HCT116 (cell line): ENCODE data around the gene TANC1. TPM values are rescaled to one million over a fixed set of nuclear protein-coding genes. Genes with fewer than 3 reads are reported as not detected.

Experiments
- ATAC-seq: fragments of 200-7000 bp; cut with Tn5 transposase; 2 replicates; pipeline ENCODE4 v1.9.1; 2020; ENCODE audit warnings: mild to moderate bottlenecking, moderate library complexity
- BruUV-seq: library from RNA; stranded (reverse); fragments of 400-500 nt; replicated peaks from 2 replicates; lab custom pipeline; 2021; lab: Mats Ljungman, UMichigan
- CTCF ChIA-PET: fragments of 300-600 bp; sonication (Branson Sonifier 250); formaldehyde crosslinking; loops from one replicate; lab custom pipeline; 2021; ENCODE audit warnings: antibody characterized with exemption; lab: Charles Lee
- POLR2A ChIA-PET: fragments of 300-600, 350-600 bp; sonication (Branson Sonifier 250); formaldehyde crosslinking; loops from one replicate; lab custom pipeline; 2021; ENCODE audit warnings: antibody characterized with exemption; lab: Charles Lee
- RAD21 ChIA-PET, 2 experiments: fragments of 300-600 bp; sonication (Branson Sonifier 250); formaldehyde crosslinking; loops; one replicate each; lab custom pipeline; 2023; ENCODE audit warnings: low total read pairs in 2 of 2; ENCODE audit not compliant: uncharacterized antibody in 2 of 2, unreplicated experiment in 2 of 2, low non-redundant PET in 1 of 2; lab: Charles Lee
- DNase-seq: peaks from one replicate; pipeline ENCODE4 v3.0.0-alpha.2; 2010; ENCODE audit warnings: low read depth, low spot score
- H2AFZ ChIP-seq: fragments of 200-600 bp; shearing (Covaris generic), sonication (generic); 2 replicates; pipeline ENCODE4 v1.6.1; 2017; ENCODE audit warnings: low read depth, mixed run types, mixed read lengths, antibody characterized with exemption, low read length; ENCODE audit not compliant: poor library complexity, severe bottlenecking
- H3K27ac ChIP-seq: 2 replicates; pipeline ENCODE4 v1.5.1; 2012; ENCODE audit warnings: low read depth, low read length
- H3K27me3 ChIP-seq: fragments of 200-600 bp; sonication (generic); 2 replicates; pipeline ENCODE4 v1.6.1; 2016; ENCODE audit warnings: mixed run types, low read length, mixed read lengths; ENCODE audit not compliant: insufficient read depth
- H3K36me3 ChIP-seq, 2 experiments: fragments of 200-500 bp in 1 of 2; fragments of 200-600 bp in 1 of 2; sonication (Bioruptor generic) in 1 of 2; sonication (generic) in 1 of 2; 2 replicates each; pipeline versions ENCODE4 v1.5.1 to v1.6.1; 2014 to 2016; ENCODE audit warnings: low read length in 2 of 2, inconsistent platforms in 1 of 2, mixed read lengths in 1 of 2, mixed run types in 1 of 2; ENCODE audit not compliant: insufficient read depth in 2 of 2, control insufficient read depth in 1 of 2
- H3K4me1 ChIP-seq, 2 experiments: fragments of 200-600 bp in 1 of 2; sonication (generic) in 1 of 2; 2 replicates each; pipeline versions ENCODE4 v1.5.1 to v1.6.1; 2012 to 2017; ENCODE audit warnings: low read length in 2 of 2, inconsistent platforms in 1 of 2, mild to moderate bottlenecking in 1 of 2, mixed read lengths in 1 of 2, mixed run types in 1 of 2, moderate library complexity in 1 of 2; ENCODE audit not compliant: insufficient read depth in 2 of 2, control insufficient read depth in 1 of 2
- H3K4me2 ChIP-seq: fragments of 200-600 bp; sonication (generic); 2 replicates; pipeline ENCODE4 v1.6.1; 2017; ENCODE audit warnings: mixed run types, low read length, mixed read lengths
- H3K4me3 ChIP-seq, 2 experiments: fragments of 200-600 bp in 1 of 2; sonication (generic) in 1 of 2; replicated peaks in 1 of 2; 2 replicates each; pipeline ENCODE4 v1.5.1; 2011 to 2016; ENCODE audit warnings: low read length in 2 of 2, control low read depth in 1 of 2, low read depth in 1 of 2, mild to moderate bottlenecking in 1 of 2, mixed read lengths in 1 of 2, mixed run types in 1 of 2
- H3K79me2 ChIP-seq: fragments of 200-600 bp; sonication (generic); 2 replicates; pipeline ENCODE4 v1.6.1; 2017; ENCODE audit warnings: mild to moderate bottlenecking, mixed run types, low read length, moderate library complexity, mixed read lengths; ENCODE audit not compliant: insufficient read depth
- H3K9ac ChIP-seq: fragments of 200-600 bp; sonication (generic); 2 replicates; pipeline ENCODE4 v1.6.1; 2016; ENCODE audit warnings: low read length, mixed read lengths
- H3K9me2 ChIP-seq: fragments of 200-600 bp; sonication (generic), shearing (Covaris generic); 2 replicates; pipeline ENCODE4 v1.6.1; 2017; ENCODE audit warnings: mixed run types, mild to moderate bottlenecking, moderate library complexity; ENCODE audit not compliant: insufficient read depth
- H3K9me3 ChIP-seq, 2 experiments: fragments of 200-500 bp in 1 of 2; fragments of 200-600 bp in 1 of 2; sonication (Bioruptor generic) in 1 of 2; sonication (generic) in 1 of 2; 2 replicates each; pipeline ENCODE4 v1.6.1; 2014 to 2017; ENCODE audit warnings: low read length in 2 of 2, mixed read lengths in 2 of 2, inconsistent platforms in 1 of 2, low read depth in 1 of 2, mild to moderate bottlenecking in 1 of 2, mixed run types in 1 of 2, moderate library complexity in 1 of 2; ENCODE audit not compliant: control insufficient read depth in 1 of 2, insufficient read depth in 1 of 2
- H4K20me1 ChIP-seq: fragments of 200-600 bp; sonication (generic), shearing (Covaris generic); 2 replicates; pipeline ENCODE4 v1.6.1; 2017; ENCODE audit warnings: mixed run types, mild to moderate bottlenecking, moderate library complexity; ENCODE audit not compliant: insufficient read depth
- CBX3 ChIP-seq: IDR thresholded peaks from 2 replicates; pipeline ENCODE4 v1.6.1; 2012; ENCODE audit warnings: low read depth
- CEBPB ChIP-seq: IDR thresholded peaks from 2 replicates; pipeline ENCODE4 v1.6.1; 2012; ENCODE audit warnings: low read depth
- EGR1 ChIP-seq: IDR thresholded peaks from 2 replicates; pipeline ENCODE4 v1.6.1; 2012; ENCODE audit warnings: low read depth
- ELF1 ChIP-seq: IDR thresholded peaks from 2 replicates; pipeline ENCODE4 v1.6.1; 2012; ENCODE audit warnings: low read depth, borderline replicate concordance
- EZH2 ChIP-seq: fragments of 200-600 bp; sonication (generic); IDR thresholded peaks from 2 replicates; pipeline ENCODE4 v1.6.1; 2017; ENCODE audit warnings: antibody characterized with exemption, mixed run types
- EZH2phosphoT487 ChIP-seq: fragments of 200-600 bp; IDR thresholded peaks from 2 replicates; pipeline ENCODE4 v1.6.1; 2018; ENCODE audit warnings: antibody characterized with exemption, borderline replicate concordance
- FOSL1 ChIP-seq: IDR thresholded peaks from 2 replicates; pipeline ENCODE4 v1.6.1; 2012; ENCODE audit warnings: low read depth
- JUND ChIP-seq: IDR thresholded peaks from 2 replicates; pipeline ENCODE4 v1.6.1; 2012
- POLR2AphosphoS5 ChIP-seq: IDR thresholded peaks from 2 replicates; pipeline ENCODE4 v1.6.1; 2011; ENCODE audit warnings: mild to moderate bottlenecking, low read depth, low read length, moderate library complexity
- RAD21 ChIP-seq: IDR thresholded peaks from 2 replicates; pipeline ENCODE4 v1.6.1; 2012; ENCODE audit warnings: low read depth, mild to moderate bottlenecking
- SP1 ChIP-seq: IDR thresholded peaks from 2 replicates; pipeline ENCODE4 v1.6.1; 2012; ENCODE audit warnings: low read depth
- TCF7L2 ChIP-seq: IDR thresholded peaks from 2 replicates; pipeline ENCODE4 v1.7.0; 2011; ENCODE audit warnings: borderline replicate concordance, inconsistent platforms; ENCODE audit not compliant: insufficient read depth, insufficient read length; ENCODE audit errors: extremely low read depth
- YY1 ChIP-seq: IDR thresholded peaks from 2 replicates; pipeline ENCODE4 v1.6.1; 2011; ENCODE audit warnings: low read length, low read depth, moderate library complexity, mild to moderate bottlenecking; ENCODE audit not compliant: insufficient replicate concordance; ENCODE audit errors: extremely low read depth
- ZBTB33 ChIP-seq: IDR thresholded peaks from 2 replicates; pipeline ENCODE4 v1.6.1; 2011; ENCODE audit warnings: mild to moderate bottlenecking, low read length, moderate library complexity; ENCODE audit not compliant: insufficient replicate concordance; ENCODE audit errors: extremely low read depth
- intact Hi-C: fragments of 100-400 bp; cut with micrococcal nuclease; formaldehyde crosslinking; loops from 2 replicates; pipeline ENCODE4 v1.10.0; 2022
- total RNA-seq: library from RNA; stranded (reverse); gene quantifications from one replicate; pipeline ENCODE4 v1.2.1, GENCODE V29; 2021; ENCODE audit not compliant: unreplicated experiment
- TF ChIP-seq, protein P1 (sequence below): IDR thresholded peaks from 2 replicates; pipeline ENCODE4 v1.6.1; 2012

The TANC1 gene
- total RNA-seq, 1 experiment from 2014 or later: 15.1 TPM

GRCh38 chr2:159091381-159091780 lies 122.9 kb downstream of the TANC1 start:
- Histone ChIP-seq H3K4me2 (no peak overlapping the region), H3K27ac (no peak overlapping the region), H3K36me3 (no peaks in the 10 kb centered on the region), H2AFZ (no peak overlapping the region), H3K4me1 (peaks cover 5 to 7% of the 10 kb centered on the region in 2 experiments; a peak in 2 of 4 replicates), H3K4me3 (no peak overlapping the region), H3K27me3 (no peaks in the 10 kb centered on the region), H3K9me3 (peaks cover under 1% of the 10 kb centered on the region in 2 experiments; a peak in 2 of 4 replicates)
- no peak for ATAC-seq
- RAD21 ChIA-PET: no interaction called here
- no TSS peak for BruUV-seq
- CTCF ChIA-PET: interaction anchor here (1.5 kb wide), 1 partner anchor 27 kb away, joined by 3 read pairs; no protein-coding TSS in a partner anchor
- no peak for DNase-seq
- TF ChIP-seq FOSL1: 0 out of 2 replicates have a peak, but pooled peaks have one; percentile 6
- TF ChIP-seq ELF1: no peak
- TF ChIP-seq, all 23 proteins: peak for 1
- POLR2A ChIA-PET: no interaction called here
- no peak overlapping the region for H3K9ac ChIP-seq
- no peaks in the 10 kb centered on the region for H4K20me1 ChIP-seq
- no peaks in the 10 kb centered on the region for H3K9me2 ChIP-seq
- intact Hi-C loops: no loop called here
- H3K79me2 ChIP-seq: peaks cover 9% of the 10 kb centered on the region; the same call in 1 of the 2 replicates

GRCh38 chr2:159091976-159092375 lies 123.5 kb downstream of the TANC1 start:
- no peaks in the 10 kb centered on the region for H4K20me1 ChIP-seq
- H2AFZ ChIP-seq: no peak overlapping the region
- ChIA-PET POLR2A (no interaction called here), CTCF (no interaction called here), RAD21 (no interaction called here)
- no peak overlapping the region for H3K4me2 ChIP-seq
- H3K79me2 ChIP-seq: peaks cover 9% of the 10 kb centered on the region; the same call in 1 of the 2 replicates
- intact Hi-C loops: no loop called here
- TF ChIP-seq TCF7L2 (no peak), SP1 (no peak), EZH2phosphoT487 (no peak), EGR1 (no peak), JUND (no peak), YY1 (no peak), POLR2AphosphoS5 (no peak), CBX3 (no peak), EZH2 (no peak), FOSL1 (no peak), RAD21 (no peak), CEBPB (no peak), ZBTB33 (no peak)
- TF ChIP-seq, protein P1, sequence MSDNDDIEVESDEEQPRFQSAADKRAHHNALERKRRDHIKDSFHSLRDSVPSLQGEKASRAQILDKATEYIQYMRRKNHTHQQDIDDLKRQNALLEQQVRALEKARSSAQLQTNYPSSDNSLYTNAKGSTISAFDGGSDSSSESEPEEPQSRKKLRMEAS: no peak
- H3K9ac ChIP-seq: no peak overlapping the region
- no peaks in the 10 kb centered on the region for H3K9me2 ChIP-seq
- no peak for DNase-seq
- no TSS peak for BruUV-seq
- no peak overlapping the region for H3K27ac ChIP-seq
- H3K4me1 ChIP-seq: peaks cover 5 to 7% of the 10 kb centered on the region in 2 experiments; a peak in 1 of 4 replicates
- no peaks in the 10 kb centered on the region for H3K27me3 ChIP-seq
- H3K4me3 ChIP-seq: no peak overlapping the region
- H3K9me3 ChIP-seq: peaks cover 3 to 7% of the 10 kb centered on the region in 2 experiments; a peak in 2 of 4 replicates
- H3K36me3 ChIP-seq: no peaks in the 10 kb centered on the region
- ATAC-seq: no peak
